WTC11 (cell line): ENCODE measurements around the gene AP1G1. TPM values are rescaled to one million over a fixed set of nuclear protein-coding genes. Genes with fewer than 3 reads are reported as not detected.

Experiments
- ATF1 ChIP-seq: sonication (generic); formaldehyde crosslinking; IDR thresholded peaks from 2 replicates; pipeline ENCODE4 v1.8.1; 2023; ENCODE audit warnings: mild to moderate bottlenecking, moderate library complexity, missing genetic modification reagents
- EMX1 ChIP-seq: fragments of 250-450 bp; sonication (Bioruptor Pico); IDR thresholded peaks from 2 replicates; pipeline ENCODE4 v1.8.0; 2021; ENCODE audit warnings: mild to moderate bottlenecking
- FOXJ3 ChIP-seq: sonication (generic); formaldehyde crosslinking; IDR thresholded peaks from 2 replicates; pipeline ENCODE4 v1.9.0; 2021; ENCODE audit warnings: missing genetic modification reagents, mild to moderate bottlenecking, borderline replicate concordance
- GTF2I ChIP-seq: fragments of 250-450 bp; sonication (Bioruptor Pico); conservative IDR thresholded peaks from 2 replicates; pipeline ENCODE4 v1.4.0; 2021; ENCODE audit warnings: mild to moderate bottlenecking
- KAT7 ChIP-seq: sonication (generic); formaldehyde crosslinking; IDR thresholded peaks from 2 replicates; pipeline ENCODE4 v1.8.1; 2023; ENCODE audit warnings: missing genetic modification reagents, mild to moderate bottlenecking, borderline replicate concordance
- NR1H2 ChIP-seq: sonication (generic); formaldehyde crosslinking; IDR thresholded peaks from 2 replicates; pipeline ENCODE4 v1.9.0; 2021; ENCODE audit warnings: mild to moderate bottlenecking, moderate library complexity, missing genetic modification reagents
- OVOL2 ChIP-seq: fragments of 250-450 bp; sonication (Bioruptor Pico); IDR thresholded peaks from 2 replicates; pipeline ENCODE4 v1.9.0; 2021; ENCODE audit warnings: mild to moderate bottlenecking, borderline replicate concordance
- RELA ChIP-seq: sonication (generic); formaldehyde crosslinking; IDR thresholded peaks from 2 replicates; pipeline ENCODE4 v1.8.1; 2022; ENCODE audit warnings: missing genetic modification reagents, mild to moderate bottlenecking, borderline replicate concordance
- RORB ChIP-seq: fragments of 250-450 bp; sonication (Bioruptor Pico); IDR thresholded peaks from 2 replicates; pipeline ENCODE4 v1.9.0; 2021; ENCODE audit warnings: mild to moderate bottlenecking
- SMAD3 ChIP-seq: sonication (generic); formaldehyde crosslinking; IDR thresholded peaks from 2 replicates; pipeline ENCODE4 v1.8.0; 2022; ENCODE audit warnings: missing genetic modification reagents, mild to moderate bottlenecking, borderline replicate concordance
- ZNF121 ChIP-seq: sonication (generic); formaldehyde crosslinking; IDR thresholded peaks from 2 replicates; pipeline ENCODE4 v1.8.0; 2023; ENCODE audit warnings: missing genetic modification reagents
- ZNF219 ChIP-seq: sonication (generic); formaldehyde crosslinking; IDR thresholded peaks from 2 replicates; pipeline ENCODE4 v1.8.0; 2023; ENCODE audit warnings: missing genetic modification reagents, mild to moderate bottlenecking, borderline replicate concordance
- ZNF263 ChIP-seq: sonication (generic); formaldehyde crosslinking; IDR thresholded peaks from 2 replicates; pipeline ENCODE4 v1.8.1; 2022; ENCODE audit warnings: low read depth, mild to moderate bottlenecking, moderate library complexity, missing genetic modification reagents
- ZNF317 ChIP-seq: sonication (generic); formaldehyde crosslinking; IDR thresholded peaks from 2 replicates; pipeline ENCODE4 v1.8.1; 2023; ENCODE audit warnings: low read depth, mild to moderate bottlenecking, moderate library complexity, missing genetic modification reagents, borderline replicate concordance
- total RNA-seq: library from RNA; stranded (reverse); gene quantifications from 3 replicates; pipeline ENCODE4 v1.2.3, GENCODE V29; 2021
- TF ChIP-seq, protein P1 (sequence below): fragments of 250-450 bp; sonication (Bioruptor Pico); IDR thresholded peaks from 2 replicates; pipeline ENCODE4 v1.9.0; 2021; ENCODE audit warnings: moderate library complexity, mild to moderate bottlenecking, inconsistent platforms, borderline replicate concordance
- TF ChIP-seq, protein P2 (sequence below): sonication (generic); formaldehyde crosslinking; IDR thresholded peaks from 2 replicates; pipeline ENCODE4 v1.8.0; 2022; ENCODE audit warnings: missing genetic modification reagents
- TF ChIP-seq, protein P3 (sequence below): sonication (generic); formaldehyde crosslinking; IDR thresholded peaks from 2 replicates; pipeline ENCODE4 v1.8.1; 2023; ENCODE audit warnings: mild to moderate bottlenecking, moderate library complexity, missing genetic modification reagents
- TF ChIP-seq, protein P4 (sequence below): sonication (generic); formaldehyde crosslinking; IDR thresholded peaks from 2 replicates; pipeline ENCODE4 v1.8.1; 2023; ENCODE audit warnings: mild to moderate bottlenecking, missing genetic modification reagents
- TF ChIP-seq, protein P5 (sequence below): sonication (generic); formaldehyde crosslinking; IDR thresholded peaks from 2 replicates; pipeline ENCODE4 v1.8.0; 2023; ENCODE audit warnings: mild to moderate bottlenecking, missing genetic modification reagents
- TF ChIP-seq, protein P6 (sequence below): sonication (generic); formaldehyde crosslinking; IDR thresholded peaks from 2 replicates; pipeline ENCODE4 v1.8.0; 2022; ENCODE audit warnings: mild to moderate bottlenecking, missing genetic modification reagents
- TF ChIP-seq, protein P7 (sequence below): sonication (generic); formaldehyde crosslinking; conservative IDR thresholded peaks from 2 replicates; pipeline ENCODE4 v1.8.1; 2022; ENCODE audit warnings: mild to moderate bottlenecking, missing genetic modification reagents
- TF ChIP-seq, protein P8 (sequence below): fragments of 250-450 bp; sonication (Bioruptor Pico); IDR thresholded peaks from 2 replicates; pipeline ENCODE4 v1.9.0; 2021; ENCODE audit warnings: mild to moderate bottlenecking, borderline replicate concordance

The AP1G1 gene
- total RNA-seq, 1 experiment from 2014 or later = 72.4 TPM

DNA sequence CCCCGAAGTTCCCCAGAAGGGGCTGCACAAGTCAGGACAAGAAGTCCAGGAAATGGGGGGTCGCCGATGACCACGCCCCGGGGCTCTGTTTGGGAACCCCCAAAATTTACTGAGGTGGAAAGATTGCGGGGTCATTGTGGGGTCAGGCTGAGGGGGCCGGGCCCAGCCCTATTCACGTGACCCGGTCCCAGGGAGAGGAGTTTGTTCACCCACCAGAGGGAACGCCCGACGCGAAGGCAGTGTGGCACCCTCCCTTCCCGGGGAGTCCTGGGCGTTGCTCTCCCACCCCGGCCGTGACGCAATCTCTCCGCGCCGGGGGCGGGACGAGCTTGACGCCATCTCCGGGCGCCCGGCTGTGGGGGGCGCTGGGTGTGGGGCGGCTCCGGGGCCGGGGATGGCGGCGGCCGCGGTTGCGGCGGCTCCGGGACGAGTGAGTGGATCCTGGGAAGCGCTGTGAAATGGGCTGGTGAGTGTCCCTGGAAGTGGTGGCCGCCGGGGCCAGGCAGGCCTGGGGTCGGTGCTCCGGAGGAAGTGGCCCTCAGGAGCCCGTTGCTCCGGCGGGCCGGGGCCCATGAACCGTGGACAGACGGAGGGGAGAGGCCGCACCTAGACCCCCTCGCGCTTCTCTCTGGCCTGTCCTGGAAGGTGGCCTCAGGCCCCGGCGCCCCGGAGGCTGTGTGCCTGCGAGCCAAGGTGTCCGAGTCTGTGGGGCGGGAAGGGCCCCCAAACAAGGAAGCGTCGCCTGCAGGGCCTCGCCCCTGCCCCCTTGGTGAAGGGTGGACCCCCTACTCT lies 37.2 kb upstream of the AP1G1 start, which contains the start of gene ATXN1L (continued):
- TF ChIP-seq, protein P1, sequence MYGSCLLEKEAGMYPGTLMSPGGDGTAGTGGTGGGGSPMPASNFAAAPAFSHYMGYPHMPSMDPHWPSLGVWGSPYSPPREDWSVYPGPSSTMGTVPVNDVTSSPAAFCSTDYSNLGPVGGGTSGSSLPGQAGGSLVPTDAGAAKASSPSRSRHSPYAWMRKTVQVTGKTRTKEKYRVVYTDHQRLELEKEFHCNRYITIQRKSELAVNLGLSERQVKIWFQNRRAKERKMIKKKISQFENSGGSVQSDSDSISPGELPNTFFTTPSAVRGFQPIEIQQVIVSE = no peak
- TF ChIP-seq, protein P2, sequence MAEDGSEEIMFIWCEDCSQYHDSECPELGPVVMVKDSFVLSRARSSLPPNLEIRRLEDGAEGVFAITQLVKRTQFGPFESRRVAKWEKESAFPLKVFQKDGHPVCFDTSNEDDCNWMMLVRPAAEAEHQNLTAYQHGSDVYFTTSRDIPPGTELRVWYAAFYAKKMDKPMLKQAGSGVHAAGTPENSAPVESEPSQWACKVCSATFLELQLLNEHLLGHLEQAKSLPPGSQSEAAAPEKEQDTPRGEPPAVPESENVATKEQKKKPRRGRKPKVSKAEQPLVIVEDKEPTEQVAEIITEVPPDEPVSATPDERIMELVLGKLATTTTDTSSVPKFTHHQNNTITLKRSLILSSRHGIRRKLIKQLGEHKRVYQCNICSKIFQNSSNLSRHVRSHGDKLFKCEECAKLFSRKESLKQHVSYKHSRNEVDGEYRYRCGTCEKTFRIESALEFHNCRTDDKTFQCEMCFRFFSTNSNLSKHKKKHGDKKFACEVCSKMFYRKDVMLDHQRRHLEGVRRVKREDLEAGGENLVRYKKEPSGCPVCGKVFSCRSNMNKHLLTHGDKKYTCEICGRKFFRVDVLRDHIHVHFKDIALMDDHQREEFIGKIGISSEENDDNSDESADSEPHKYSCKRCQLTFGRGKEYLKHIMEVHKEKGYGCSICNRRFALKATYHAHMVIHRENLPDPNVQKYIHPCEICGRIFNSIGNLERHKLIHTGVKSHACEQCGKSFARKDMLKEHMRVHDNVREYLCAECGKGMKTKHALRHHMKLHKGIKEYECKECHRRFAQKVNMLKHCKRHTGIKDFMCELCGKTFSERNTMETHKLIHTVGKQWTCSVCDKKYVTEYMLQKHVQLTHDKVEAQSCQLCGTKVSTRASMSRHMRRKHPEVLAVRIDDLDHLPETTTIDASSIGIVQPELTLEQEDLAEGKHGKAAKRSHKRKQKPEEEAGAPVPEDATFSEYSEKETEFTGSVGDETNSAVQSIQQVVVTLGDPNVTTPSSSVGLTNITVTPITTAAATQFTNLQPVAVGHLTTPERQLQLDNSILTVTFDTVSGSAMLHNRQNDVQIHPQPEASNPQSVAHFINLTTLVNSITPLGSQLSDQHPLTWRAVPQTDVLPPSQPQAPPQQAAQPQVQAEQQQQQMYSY (CRISPR knock-in tag) = no peak
- TF ChIP-seq, protein P3, sequence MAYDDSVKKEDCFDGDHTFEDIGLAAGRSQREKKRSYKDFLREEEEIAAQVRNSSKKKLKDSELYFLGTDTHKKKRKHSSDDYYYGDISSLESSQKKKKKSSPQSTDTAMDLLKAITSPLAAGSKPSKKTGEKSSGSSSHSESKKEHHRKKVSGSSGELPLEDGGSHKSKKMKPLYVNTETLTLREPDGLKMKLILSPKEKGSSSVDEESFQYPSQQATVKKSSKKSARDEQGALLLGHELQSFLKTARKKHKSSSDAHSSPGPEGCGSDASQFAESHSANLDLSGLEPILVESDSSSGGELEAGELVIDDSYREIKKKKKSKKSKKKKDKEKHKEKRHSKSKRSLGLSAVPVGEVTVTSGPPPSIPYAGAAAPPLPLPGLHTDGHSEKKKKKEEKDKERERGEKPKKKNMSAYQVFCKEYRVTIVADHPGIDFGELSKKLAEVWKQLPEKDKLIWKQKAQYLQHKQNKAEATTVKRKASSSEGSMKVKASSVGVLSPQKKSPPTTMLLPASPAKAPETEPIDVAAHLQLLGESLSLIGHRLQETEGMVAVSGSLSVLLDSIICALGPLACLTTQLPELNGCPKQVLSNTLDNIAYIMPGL (CRISPR knock-in tag) = peak; percentile 64
- TF ChIP-seq RORB (no peak), ZNF317 (CRISPR knock-in tag) (no peak), GTF2I (no peak), ZNF219 (CRISPR knock-in tag) (no peak), FOXJ3 (CRISPR knock-in tag) (no peak), EMX1 (CRISPR knock-in tag) (no peak), ZNF121 (CRISPR knock-in tag) (no peak), KAT7 (peak; percentile 88), ZNF263 (no peak), SMAD3 (no peak), OVOL2 (CRISPR knock-in tag) (peak; percentile 58; the same call in 1 of the 2 replicates), NR1H2 (CRISPR knock-in tag) (no peak), ATF1 (CRISPR knock-in tag) (peak; percentile 98; the same call in 1 of the 2 replicates), RELA (CRISPR knock-in tag) (no peak)
- TF ChIP-seq, protein P4, sequence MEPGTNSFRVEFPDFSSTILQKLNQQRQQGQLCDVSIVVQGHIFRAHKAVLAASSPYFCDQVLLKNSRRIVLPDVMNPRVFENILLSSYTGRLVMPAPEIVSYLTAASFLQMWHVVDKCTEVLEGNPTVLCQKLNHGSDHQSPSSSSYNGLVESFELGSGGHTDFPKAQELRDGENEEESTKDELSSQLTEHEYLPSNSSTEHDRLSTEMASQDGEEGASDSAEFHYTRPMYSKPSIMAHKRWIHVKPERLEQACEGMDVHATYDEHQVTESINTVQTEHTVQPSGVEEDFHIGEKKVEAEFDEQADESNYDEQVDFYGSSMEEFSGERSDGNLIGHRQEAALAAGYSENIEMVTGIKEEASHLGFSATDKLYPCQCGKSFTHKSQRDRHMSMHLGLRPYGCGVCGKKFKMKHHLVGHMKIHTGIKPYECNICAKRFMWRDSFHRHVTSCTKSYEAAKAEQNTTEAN = no peak
- TF ChIP-seq, protein P5, sequence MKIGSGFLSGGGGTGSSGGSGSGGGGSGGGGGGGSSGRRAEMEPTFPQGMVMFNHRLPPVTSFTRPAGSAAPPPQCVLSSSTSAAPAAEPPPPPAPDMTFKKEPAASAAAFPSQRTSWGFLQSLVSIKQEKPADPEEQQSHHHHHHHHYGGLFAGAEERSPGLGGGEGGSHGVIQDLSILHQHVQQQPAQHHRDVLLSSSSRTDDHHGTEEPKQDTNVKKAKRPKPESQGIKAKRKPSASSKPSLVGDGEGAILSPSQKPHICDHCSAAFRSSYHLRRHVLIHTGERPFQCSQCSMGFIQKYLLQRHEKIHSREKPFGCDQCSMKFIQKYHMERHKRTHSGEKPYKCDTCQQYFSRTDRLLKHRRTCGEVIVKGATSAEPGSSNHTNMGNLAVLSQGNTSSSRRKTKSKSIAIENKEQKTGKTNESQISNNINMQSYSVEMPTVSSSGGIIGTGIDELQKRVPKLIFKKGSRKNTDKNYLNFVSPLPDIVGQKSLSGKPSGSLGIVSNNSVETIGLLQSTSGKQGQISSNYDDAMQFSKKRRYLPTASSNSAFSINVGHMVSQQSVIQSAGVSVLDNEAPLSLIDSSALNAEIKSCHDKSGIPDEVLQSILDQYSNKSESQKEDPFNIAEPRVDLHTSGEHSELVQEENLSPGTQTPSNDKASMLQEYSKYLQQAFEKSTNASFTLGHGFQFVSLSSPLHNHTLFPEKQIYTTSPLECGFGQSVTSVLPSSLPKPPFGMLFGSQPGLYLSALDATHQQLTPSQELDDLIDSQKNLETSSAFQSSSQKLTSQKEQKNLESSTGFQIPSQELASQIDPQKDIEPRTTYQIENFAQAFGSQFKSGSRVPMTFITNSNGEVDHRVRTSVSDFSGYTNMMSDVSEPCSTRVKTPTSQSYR (CRISPR knock-in tag) = no peak
- TF ChIP-seq, protein P6, sequence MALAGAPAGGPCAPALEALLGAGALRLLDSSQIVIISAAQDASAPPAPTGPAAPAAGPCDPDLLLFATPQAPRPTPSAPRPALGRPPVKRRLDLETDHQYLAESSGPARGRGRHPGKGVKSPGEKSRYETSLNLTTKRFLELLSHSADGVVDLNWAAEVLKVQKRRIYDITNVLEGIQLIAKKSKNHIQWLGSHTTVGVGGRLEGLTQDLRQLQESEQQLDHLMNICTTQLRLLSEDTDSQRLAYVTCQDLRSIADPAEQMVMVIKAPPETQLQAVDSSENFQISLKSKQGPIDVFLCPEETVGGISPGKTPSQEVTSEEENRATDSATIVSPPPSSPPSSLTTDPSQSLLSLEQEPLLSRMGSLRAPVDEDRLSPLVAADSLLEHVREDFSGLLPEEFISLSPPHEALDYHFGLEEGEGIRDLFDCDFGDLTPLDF (CRISPR knock-in tag) = no peak
- TF ChIP-seq, protein P7, sequence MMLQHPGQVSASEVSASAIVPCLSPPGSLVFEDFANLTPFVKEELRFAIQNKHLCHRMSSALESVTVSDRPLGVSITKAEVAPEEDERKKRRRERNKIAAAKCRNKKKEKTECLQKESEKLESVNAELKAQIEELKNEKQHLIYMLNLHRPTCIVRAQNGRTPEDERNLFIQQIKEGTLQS (CRISPR knock-in tag) = no peak
- TF ChIP-seq, protein P8, sequence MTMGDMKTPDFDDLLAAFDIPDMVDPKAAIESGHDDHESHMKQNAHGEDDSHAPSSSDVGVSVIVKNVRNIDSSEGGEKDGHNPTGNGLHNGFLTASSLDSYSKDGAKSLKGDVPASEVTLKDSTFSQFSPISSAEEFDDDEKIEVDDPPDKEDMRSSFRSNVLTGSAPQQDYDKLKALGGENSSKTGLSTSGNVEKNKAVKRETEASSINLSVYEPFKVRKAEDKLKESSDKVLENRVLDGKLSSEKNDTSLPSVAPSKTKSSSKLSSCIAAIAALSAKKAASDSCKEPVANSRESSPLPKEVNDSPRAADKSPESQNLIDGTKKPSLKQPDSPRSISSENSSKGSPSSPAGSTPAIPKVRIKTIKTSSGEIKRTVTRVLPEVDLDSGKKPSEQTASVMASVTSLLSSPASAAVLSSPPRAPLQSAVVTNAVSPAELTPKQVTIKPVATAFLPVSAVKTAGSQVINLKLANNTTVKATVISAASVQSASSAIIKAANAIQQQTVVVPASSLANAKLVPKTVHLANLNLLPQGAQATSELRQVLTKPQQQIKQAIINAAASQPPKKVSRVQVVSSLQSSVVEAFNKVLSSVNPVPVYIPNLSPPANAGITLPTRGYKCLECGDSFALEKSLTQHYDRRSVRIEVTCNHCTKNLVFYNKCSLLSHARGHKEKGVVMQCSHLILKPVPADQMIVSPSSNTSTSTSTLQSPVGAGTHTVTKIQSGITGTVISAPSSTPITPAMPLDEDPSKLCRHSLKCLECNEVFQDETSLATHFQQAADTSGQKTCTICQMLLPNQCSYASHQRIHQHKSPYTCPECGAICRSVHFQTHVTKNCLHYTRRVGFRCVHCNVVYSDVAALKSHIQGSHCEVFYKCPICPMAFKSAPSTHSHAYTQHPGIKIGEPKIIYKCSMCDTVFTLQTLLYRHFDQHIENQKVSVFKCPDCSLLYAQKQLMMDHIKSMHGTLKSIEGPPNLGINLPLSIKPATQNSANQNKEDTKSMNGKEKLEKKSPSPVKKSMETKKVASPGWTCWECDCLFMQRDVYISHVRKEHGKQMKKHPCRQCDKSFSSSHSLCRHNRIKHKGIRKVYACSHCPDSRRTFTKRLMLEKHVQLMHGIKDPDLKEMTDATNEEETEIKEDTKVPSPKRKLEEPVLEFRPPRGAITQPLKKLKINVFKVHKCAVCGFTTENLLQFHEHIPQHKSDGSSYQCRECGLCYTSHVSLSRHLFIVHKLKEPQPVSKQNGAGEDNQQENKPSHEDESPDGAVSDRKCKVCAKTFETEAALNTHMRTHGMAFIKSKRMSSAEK (CRISPR knock-in tag) = no peak
